Astrocyte (in vitro differentiated cells and primary cell): ENCODE measurements around the gene COX19.

Source experiments
- EZH2 ChIP-seq: IDR thresholded peaks from 2 replicates; pipeline ENCODE4 v1.6.1; 2012; ENCODE audit warnings: mild to moderate bottlenecking, low read length, inconsistent platforms; ENCODE audit not compliant: insufficient read depth
- TF ChIP-seq, protein P1 (sequence below): IDR thresholded peaks from 2 replicates; pipeline ENCODE4 v1.5.1; 2011; ENCODE audit warnings: low read depth, mild to moderate bottlenecking, inconsistent platforms, low read length, moderate library complexity; ENCODE audit not compliant: insufficient read depth

DNA sequence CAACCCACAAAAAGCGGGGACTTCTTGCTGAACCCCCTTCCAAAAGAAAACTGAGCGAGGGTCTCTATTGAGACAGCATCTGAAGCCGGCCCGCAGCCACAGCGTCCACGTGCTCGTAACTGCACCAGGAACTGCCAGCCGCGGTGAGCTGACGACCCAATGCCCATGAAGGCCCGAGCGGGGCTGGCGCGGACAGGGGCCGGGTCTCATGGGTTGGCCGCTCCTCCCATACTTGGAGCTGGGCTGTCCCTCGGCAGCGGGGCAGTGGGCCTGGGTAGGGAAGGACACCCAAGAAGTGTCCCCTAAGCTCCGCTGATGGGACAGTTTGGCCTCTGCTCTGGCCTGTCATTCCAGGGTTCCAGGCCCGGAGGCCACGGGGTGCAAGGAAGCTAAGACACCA is 30.0 kb upstream of the COX19 start:
- TF ChIP-seq, protein P1, sequence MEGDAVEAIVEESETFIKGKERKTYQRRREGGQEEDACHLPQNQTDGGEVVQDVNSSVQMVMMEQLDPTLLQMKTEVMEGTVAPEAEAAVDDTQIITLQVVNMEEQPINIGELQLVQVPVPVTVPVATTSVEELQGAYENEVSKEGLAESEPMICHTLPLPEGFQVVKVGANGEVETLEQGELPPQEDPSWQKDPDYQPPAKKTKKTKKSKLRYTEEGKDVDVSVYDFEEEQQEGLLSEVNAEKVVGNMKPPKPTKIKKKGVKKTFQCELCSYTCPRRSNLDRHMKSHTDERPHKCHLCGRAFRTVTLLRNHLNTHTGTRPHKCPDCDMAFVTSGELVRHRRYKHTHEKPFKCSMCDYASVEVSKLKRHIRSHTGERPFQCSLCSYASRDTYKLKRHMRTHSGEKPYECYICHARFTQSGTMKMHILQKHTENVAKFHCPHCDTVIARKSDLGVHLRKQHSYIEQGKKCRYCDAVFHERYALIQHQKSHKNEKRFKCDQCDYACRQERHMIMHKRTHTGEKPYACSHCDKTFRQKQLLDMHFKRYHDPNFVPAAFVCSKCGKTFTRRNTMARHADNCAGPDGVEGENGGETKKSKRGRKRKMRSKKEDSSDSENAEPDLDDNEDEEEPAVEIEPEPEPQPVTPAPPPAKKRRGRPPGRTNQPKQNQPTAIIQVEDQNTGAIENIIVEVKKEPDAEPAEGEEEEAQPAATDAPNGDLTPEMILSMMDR: no peak
- TF ChIP-seq EZH2: no peak
